ENCODE measurements around the gene LRRFIP1. TPM values are rescaled to one million over a fixed set of nuclear protein-coding genes. Genes with fewer than 3 reads are reported as not detected.
A peak's percentile ranks its signal among the peaks of the same experiment; 100 is the strongest.

Gene LRRFIP1
- total and polyA plus RNA-seq, 2 of the 13 experiments (the other 11 are each of a cell fraction or from before 2014, with no cell fraction given) = 15.9 to 40.5 TPM

GRCh38 chr2:237601453-237602116, 25.8 kb upstream of the LRRFIP1 start (continued):
- TF ChIP-seq ZNF18 (CRISPR knock-in tag; IDR thresholded peaks at IDR 0.05; ENCODE audit: insufficient replicate concordance) = peak; percentile 22
- TF ChIP-seq ZNF367 (CRISPR knock-in tag; IDR thresholded peaks at IDR 0.05; ENCODE audit: borderline replicate concordance) = no peak
- TF ChIP-seq HNRNPL (IDR thresholded peaks at IDR 0.05; ENCODE audit: low read depth, low read length) = no peak
- TF ChIP-seq ZFP91 (CRISPR knock-in tag; IDR thresholded peaks at IDR 0.05; ENCODE audit: borderline replicate concordance) = peak; percentile 81
- no peak for TF ChIP-seq ZNF207 (IDR thresholded peaks at IDR 0.05; ENCODE audit: borderline replicate concordance)
- no peak for TF ChIP-seq ZNF496 (CRISPR knock-in tag; IDR thresholded peaks at IDR 0.05; ENCODE audit: insufficient replicate concordance)
- peak; percentile 88; the same call in 1 of the 2 replicates for TF ChIP-seq ARID2 (CRISPR knock-in tag; IDR thresholded peaks at IDR 0.05; ENCODE audit: borderline replicate concordance)
- no peak for TF ChIP-seq ZNF781 (CRISPR knock-in tag; IDR thresholded peaks at IDR 0.05; ENCODE audit: borderline replicate concordance, not compliant biosample characterization)
- peak in 1 of 2 experiments; percentile 60; a peak in 1 of 4 replicates for TF ChIP-seq EP300 (IDR thresholded peaks at IDR 0.05; ENCODE audit: low read depth in 2 of 2, low read length in 2 of 2)
- peak; percentile 51; the same call in 1 of the 2 replicates for TF ChIP-seq EP300 (CRISPR knock-in tag; IDR thresholded peaks at IDR 0.05; ENCODE audit: borderline replicate concordance)
- peak; percentile 65; the same call in 1 of the 2 replicates for TF ChIP-seq FOXC1 (CRISPR knock-in tag; IDR thresholded peaks at IDR 0.05; ENCODE audit: borderline replicate concordance)
- no peak for TF ChIP-seq ARID3A (IDR thresholded peaks at IDR 0.05; ENCODE audit: low read depth, low read length)
- peak; percentile 33; the same call in 1 of the 2 replicates for TF ChIP-seq MEIS2 (CRISPR knock-in tag; IDR thresholded peaks at IDR 0.05)
- no peak for TF ChIP-seq TEF (CRISPR knock-in tag; IDR thresholded peaks at IDR 0.05)
- no peak for TF ChIP-seq ONECUT2 (CRISPR knock-in tag; IDR thresholded peaks at IDR 0.05)
- no peak for TF ChIP-seq NCOA5 (CRISPR knock-in tag; IDR thresholded peaks at IDR 0.05)
- peak; percentile 27; the same call in 1 of the 2 replicates for TF ChIP-seq NR2F6 (IDR thresholded peaks at IDR 0.05)
- TF ChIP-seq NR2F6 (CRISPR knock-in tag; IDR thresholded peaks at IDR 0.05) = peak; percentile 40; the same call in 1 of the 2 replicates
- TF ChIP-seq ZNF34 (CRISPR knock-in tag; IDR thresholded peaks at IDR 0.05; ENCODE audit: borderline replicate concordance) = no peak
- TF ChIP-seq ZNF484 (CRISPR knock-in tag; IDR thresholded peaks at IDR 0.05; ENCODE audit: borderline replicate concordance, low read depth) = no peak
- TF ChIP-seq HDAC1 (CRISPR knock-in tag; IDR thresholded peaks at IDR 0.05) = peak; percentile 86

Measured in HepG2 (cell line).